Caco-2 (cell line): Measurements from ENCODE around the gene FAM167B. TPM values are rescaled to one million over a fixed set of nuclear protein-coding genes. Genes with fewer than 3 reads are reported as not detected.

ENCODE experiments used
- BruUV-seq: library from RNA; stranded (reverse); fragments of 400-500 nt; replicated peaks from 2 replicates; lab custom pipeline; 2021; lab: Mats Ljungman, UMichigan
- CTCF ChIA-PET: fragments of 300-600 bp; sonication (Branson Sonifier 250); formaldehyde crosslinking; loops from one replicate; lab custom pipeline; 2022; ENCODE audit warnings: antibody characterized with exemption; lab: Charles Lee
- POLR2A ChIA-PET: fragments of 300-600 bp; sonication (Branson Sonifier 250); formaldehyde crosslinking; loops from one replicate; lab custom pipeline; 2022; ENCODE audit warnings: antibody characterized with exemption; lab: Charles Lee
- DNase-seq, 2 experiments: peaks; one replicate each; pipeline versions ENCODE4 v3.0.0 to v3.0.0-alpha.2; 2020 to 2022
- H3K27me3 ChIP-seq: replicated peaks from 2 replicates; pipeline ENCODE4 v1.6.0; 2011; ENCODE audit warnings: low read length; ENCODE audit not compliant: control insufficient read depth, insufficient read depth
- H3K36me3 ChIP-seq: 2 replicates; pipeline ENCODE4 v1.5.1; 2011; ENCODE audit warnings: low read length; ENCODE audit not compliant: control insufficient read depth, insufficient read depth
- H3K4me1 ChIP-seq: fragments of 250-450 bp; sonication (Bioruptor Pico); 2 replicates; pipeline ENCODE4 v1.5.1; 2020; ENCODE audit warnings: mild to moderate bottlenecking
- H3K4me3 ChIP-seq: 2 replicates; pipeline ENCODE4 v1.5.1; 2011; ENCODE audit warnings: low read depth, mild to moderate bottlenecking, control low read depth, low read length
- H3K9me3 ChIP-seq: fragments of 250-450 bp; sonication (Bioruptor Pico); 2 replicates; pipeline ENCODE4 v1.5.1; 2020; ENCODE audit warnings: mild to moderate bottlenecking, moderate library complexity
- H3K27ac Mint-ChIP-seq: one replicate; pipeline ENCODE4 v1.8.0; 2022; ENCODE audit warnings: mixed read lengths; ENCODE audit not compliant: unreplicated experiment
- H3K27me3 Mint-ChIP-seq: one replicate; pipeline ENCODE4 v1.8.0; 2022; ENCODE audit warnings: mixed read lengths; ENCODE audit not compliant: insufficient read depth, unreplicated experiment
- H3K36me3 Mint-ChIP-seq: one replicate; pipeline ENCODE4 v1.8.0; 2022; ENCODE audit warnings: mild to moderate bottlenecking, mixed read lengths; ENCODE audit not compliant: insufficient read depth, unreplicated experiment
- H3K4me1 Mint-ChIP-seq: one replicate; pipeline ENCODE4 v1.8.0; 2022; ENCODE audit warnings: low read depth, mixed read lengths; ENCODE audit not compliant: unreplicated experiment
- H3K4me3 Mint-ChIP-seq: one replicate; pipeline ENCODE4 v1.8.0; 2022; ENCODE audit warnings: mild to moderate bottlenecking, moderate library complexity, mixed read lengths; ENCODE audit not compliant: unreplicated experiment
- H3K9me3 Mint-ChIP-seq: one replicate; pipeline ENCODE4 v1.8.0; 2022; ENCODE audit warnings: mixed read lengths; ENCODE audit not compliant: unreplicated experiment
- intact Hi-C: fragments of 100-400 bp; cut with micrococcal nuclease; formaldehyde crosslinking; loops from one replicate; pipeline ENCODE4 v1.10.0; 2022; ENCODE audit not compliant: unreplicated experiment
- total RNA-seq: library from RNA; stranded (reverse); gene quantifications from 2 replicates; pipeline ENCODE4 v1.2.3, GENCODE V29; 2022
- TF ChIP-seq, protein P1 (sequence below), 2 experiments: fragments of 200-600 bp in 1 of 2; IDR thresholded peaks; 1 replicate in 1 of 2; 2 replicates in 1 of 2; pipeline versions ENCODE4 v1.5.1 to v1.8.0; 2011 to 2022; ENCODE audit warnings: antibody characterized with exemption in 1 of 2, control low read depth in 1 of 2, inconsistent platforms in 1 of 2, low read depth in 1 of 2, low read length in 1 of 2, mild to moderate bottlenecking in 1 of 2, moderate library complexity in 1 of 2; ENCODE audit not compliant: insufficient read depth in 1 of 2, severe bottlenecking in 1 of 2, unreplicated experiment in 1 of 2

Gene FAM167B
- total RNA-seq, 1 experiment from 2014 or later, result 0.34 TPM

GRCh38 chr1:32200226-32201010 is 46.6 kb upstream of the FAM167B start, which contains the start of gene CCDC28B:
TSS of gene CCDC28B (plus strand) at chr1:32200595. CDS start at chr1:32201936, 1,341 bp downstream.
- BruUV-seq, result no TSS peak
- no peaks in the 10 kb centered on the region for H3K27me3 Mint-ChIP-seq
- Histone ChIP-seq H3K4me1 (peaks cover 4% of the 10 kb centered on the region; the same call in 1 of the 2 replicates), H3K9me3 (no peaks in the 10 kb centered on the region), H3K27me3 (no peaks in the 10 kb centered on the region), H3K4me3 (peak within 1 kb of the TSS; percentile 60), H3K36me3 (no peaks in the 10 kb centered on the region)
- H3K4me3 Mint-ChIP-seq, result peak within 1 kb of the TSS; percentile 80
- CTCF ChIA-PET, result interaction anchor here (0.6 to 1.4 kb wide), 5 partner anchors 15 to 187 kb away, joined by 3 to 6 read pairs (median 4); no protein-coding TSS in a partner anchor
- intact Hi-C loops, result no loop called here
- no peaks in the 10 kb centered on the region for H3K9me3 Mint-ChIP-seq
- POLR2A ChIA-PET, result interaction anchor here (0.6 to 1.2 kb wide), 3 partner anchors 9 to 93 kb away, joined by 3 to 4 read pairs (median 3); partner anchors contain the start of genes KPNA6 and TXLNA
- peak within 1 kb of the TSS; percentile 68 for H3K27ac Mint-ChIP-seq
- no peaks in the 10 kb centered on the region for H3K4me1 Mint-ChIP-seq
- peak; percentile 37 to 40 for DNase-seq
- TF ChIP-seq, protein P1, sequence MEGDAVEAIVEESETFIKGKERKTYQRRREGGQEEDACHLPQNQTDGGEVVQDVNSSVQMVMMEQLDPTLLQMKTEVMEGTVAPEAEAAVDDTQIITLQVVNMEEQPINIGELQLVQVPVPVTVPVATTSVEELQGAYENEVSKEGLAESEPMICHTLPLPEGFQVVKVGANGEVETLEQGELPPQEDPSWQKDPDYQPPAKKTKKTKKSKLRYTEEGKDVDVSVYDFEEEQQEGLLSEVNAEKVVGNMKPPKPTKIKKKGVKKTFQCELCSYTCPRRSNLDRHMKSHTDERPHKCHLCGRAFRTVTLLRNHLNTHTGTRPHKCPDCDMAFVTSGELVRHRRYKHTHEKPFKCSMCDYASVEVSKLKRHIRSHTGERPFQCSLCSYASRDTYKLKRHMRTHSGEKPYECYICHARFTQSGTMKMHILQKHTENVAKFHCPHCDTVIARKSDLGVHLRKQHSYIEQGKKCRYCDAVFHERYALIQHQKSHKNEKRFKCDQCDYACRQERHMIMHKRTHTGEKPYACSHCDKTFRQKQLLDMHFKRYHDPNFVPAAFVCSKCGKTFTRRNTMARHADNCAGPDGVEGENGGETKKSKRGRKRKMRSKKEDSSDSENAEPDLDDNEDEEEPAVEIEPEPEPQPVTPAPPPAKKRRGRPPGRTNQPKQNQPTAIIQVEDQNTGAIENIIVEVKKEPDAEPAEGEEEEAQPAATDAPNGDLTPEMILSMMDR (IDR thresholded peaks at IDR 0.05; ENCODE audit: insufficient read depth in 1 of 2, low read depth in 1 of 2, low read length in 1 of 2, severe bottlenecking in 1 of 2, unreplicated experiment in 1 of 2), result no peak
- peaks cover 30% of the 10 kb centered on the region for H3K36me3 Mint-ChIP-seq

DNA sequence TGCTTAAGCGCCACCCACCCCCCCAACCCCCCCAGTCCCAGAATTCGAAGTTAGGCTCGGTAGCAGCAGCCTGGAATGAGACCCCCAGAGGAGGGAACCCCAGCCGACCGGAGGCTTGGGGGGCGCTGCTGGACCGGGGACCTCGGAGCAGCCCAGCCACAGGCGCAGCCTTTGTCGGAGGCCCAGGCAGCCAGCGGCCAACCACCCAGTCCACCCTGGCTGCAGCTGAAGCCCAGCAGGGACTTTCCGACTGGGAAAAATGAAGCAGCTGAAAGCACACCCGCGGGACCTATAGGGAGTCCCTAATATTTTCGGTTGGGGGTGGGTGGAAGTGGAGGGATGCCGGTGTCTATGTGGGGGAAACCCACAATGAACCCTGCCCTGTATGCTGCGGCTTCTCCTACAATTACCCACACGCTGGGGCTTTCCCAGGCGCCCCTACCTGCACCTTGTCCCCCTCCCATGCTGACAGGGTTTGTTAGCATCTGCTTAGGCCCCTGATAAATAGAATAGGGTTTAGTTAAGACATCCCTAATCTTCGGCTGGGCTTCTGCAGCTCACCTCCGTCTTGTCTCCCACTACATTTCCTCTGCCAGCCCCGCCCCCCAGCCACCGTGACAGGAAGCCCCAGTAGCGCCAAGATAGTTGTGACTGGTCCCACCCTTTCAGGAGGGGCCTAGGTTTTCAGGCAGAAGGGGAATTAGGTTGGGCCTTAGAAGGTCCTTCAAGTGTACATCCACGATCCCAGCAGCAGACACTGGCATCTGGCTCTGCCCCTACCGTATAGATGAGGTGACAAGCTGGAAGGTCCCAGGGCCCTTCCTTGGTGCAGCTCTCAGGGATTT is 45.8 kb upstream of the FAM167B start:
- BruUV-seq, result no TSS peak
- TF ChIP-seq, protein P1 (IDR thresholded peaks at IDR 0.05; ENCODE audit: insufficient read depth in 1 of 2, low read depth in 1 of 2, low read length in 1 of 2, severe bottlenecking in 1 of 2, unreplicated experiment in 1 of 2), result peak in 1 of 2 experiments; percentile 16
- Histone ChIP-seq H3K9me3 (no peaks in the 10 kb centered on the region), H3K4me3 (peak overlapping the region; percentile 60), H3K36me3 (no peaks in the 10 kb centered on the region), H3K27me3 (no peaks in the 10 kb centered on the region), H3K4me1 (peaks cover 4% of the 10 kb centered on the region; the same call in 1 of the 2 replicates)
- Mint-ChIP-seq H3K27ac (peak overlapping the region; percentile 64), H3K36me3 (peaks cover 35% of the 10 kb centered on the region), H3K27me3 (no peaks in the 10 kb centered on the region), H3K4me3 (peak overlapping the region; percentile 80), H3K9me3 (no peaks in the 10 kb centered on the region), H3K4me1 (no peaks in the 10 kb centered on the region)
- intact Hi-C loops, result no loop called here
- CTCF ChIA-PET, result interaction anchor here (0.6 to 1.4 kb wide), 3 partner anchors 14 to 25 kb away, joined by 3 to 4 read pairs (median 3); no protein-coding TSS in a partner anchor
- POLR2A ChIA-PET, result interaction anchor here (1.1 to 1.2 kb wide), 2 partner anchors 22 to 93 kb away, joined by 3 to 4 read pairs; partner anchors contain the start of genes KPNA6 and TXLNA
- no peak for DNase-seq

GRCh38 chr1:32204943-32205361 is 42.1 kb upstream of the FAM167B start:
- Mint-ChIP-seq H3K27me3 (no peaks in the 10 kb centered on the region), H3K9me3 (no peaks in the 10 kb centered on the region), H3K36me3 (peaks cover 23% of the 10 kb centered on the region), H3K27ac (peak overlapping the region; percentile 89), H3K4me1 (no peaks in the 10 kb centered on the region), H3K4me3 (peak overlapping the region; percentile 90)
- Histone ChIP-seq H3K4me3 (peak overlapping the region; percentile 68), H3K36me3 (no peaks in the 10 kb centered on the region), H3K9me3 (no peaks in the 10 kb centered on the region), H3K27me3 (no peaks in the 10 kb centered on the region), H3K4me1 (peaks cover 4% of the 10 kb centered on the region; the same call in 1 of the 2 replicates)
- DNase-seq, result no peak
- ChIA-PET CTCF (interaction anchor here (1.6 kb wide), 1 partner anchor 11 kb away, joined by 5 read pairs; no protein-coding TSS in a partner anchor), POLR2A (no interaction called here)
- TF ChIP-seq, protein P1 (IDR thresholded peaks at IDR 0.05; ENCODE audit: insufficient read depth in 1 of 2, low read depth in 1 of 2, low read length in 1 of 2, severe bottlenecking in 1 of 2, unreplicated experiment in 1 of 2), result no peak
- intact Hi-C loops, result no loop called here
- BruUV-seq, result no TSS peak
